Parathyroid adenoma (tissue), 2 donors: ENCODE measurements around the gene SLC35F2.
A peak's percentile ranks its signal among the peaks of the same experiment; 100 is the strongest.
"Not testable (repeated sequence)": the region's sequence is repeated elsewhere in the genome, so short reads cannot be mapped to it uniquely, and the experiment has no call there.

Experiments
- H2AFZ ChIP-seq: fragments of 300-600 bp; sonication (generic); one replicate; pipeline ENCODE4 v1.7.0; 2017; ENCODE audit warnings: antibody characterized with exemption, mild to moderate bottlenecking
- H3K27ac ChIP-seq: fragments of 300-600 bp; sonication (generic); one replicate; pipeline ENCODE4 v1.7.0; 2017
- H3K27me3 ChIP-seq: fragments of 300-600 bp; sonication (generic); one replicate; pipeline ENCODE4 v1.7.0; 2017; ENCODE audit warnings: low read length; ENCODE audit not compliant: control insufficient read depth, insufficient read depth
- H3K36me3 ChIP-seq: fragments of 300-600 bp; sonication (generic); one replicate; pipeline ENCODE4 v1.7.0; 2017; ENCODE audit warnings: low read length; ENCODE audit not compliant: control insufficient read depth, insufficient read depth
- H3K4me1 ChIP-seq: fragments of 300-600 bp; sonication (generic); one replicate; pipeline ENCODE4 v1.7.0; 2017; ENCODE audit warnings: control low read depth
- H3K4me2 ChIP-seq: fragments of 300-600 bp; sonication (generic); one replicate; pipeline ENCODE4 v1.7.0; 2017; ENCODE audit warnings: low read length
- H3K4me3 ChIP-seq: fragments of 300-600 bp; sonication (generic); one replicate; pipeline ENCODE4 v1.7.0; 2017; ENCODE audit warnings: low read depth, low read length
- H3K79me2 ChIP-seq: fragments of 300-600 bp; sonication (generic); one replicate; pipeline ENCODE4 v1.7.0; 2017; ENCODE audit warnings: control low read depth
- H3K9ac ChIP-seq: fragments of 300-600 bp; sonication (generic); one replicate; pipeline ENCODE4 v1.7.0; 2017; ENCODE audit warnings: mild to moderate bottlenecking
- H3K9me3 ChIP-seq: fragments of 300-600 bp; sonication (generic); one replicate; pipeline ENCODE4 v1.7.0; 2017; ENCODE audit warnings: low read length; ENCODE audit not compliant: control insufficient read depth
- CTCF ChIP-seq: fragments of 300-600 bp; sonication (generic); IDR thresholded peaks from one replicate; pipeline ENCODE4 v1.7.0; 2017; ENCODE audit warnings: antibody characterized with exemption, mild to moderate bottlenecking
- donor health status: primary hyperparathyroidism.

SLC35F2 gene

GRCh38 chr11:107876141-107876540, 17.6 kb upstream of the SLC35F2 start:
- Histone ChIP-seq H3K36me3 (no peaks in the 10 kb centered on the region), H3K27ac (no peak overlapping the region), H2AFZ (no peak overlapping the region), H3K4me3 (no peak overlapping the region), H3K9ac (no peak overlapping the region), H3K27me3 (no peaks in the 10 kb centered on the region), H3K4me2 (no peak overlapping the region), H3K9me3 (no peaks in the 10 kb centered on the region), H3K4me1 (no peaks in the 10 kb centered on the region), H3K79me2 (no peaks in the 10 kb centered on the region)
- TF ChIP-seq CTCF, result no peak

- no peak overlapping the region for H2AFZ ChIP-seq
- H3K79me2 ChIP-seq, result no peaks in the 10 kb centered on the region
- no peak overlapping the region for H3K4me3 ChIP-seq
- H3K27ac ChIP-seq, result no peak overlapping the region
- TF ChIP-seq CTCF, result no peak
- no peak overlapping the region for H3K4me2 ChIP-seq
- no peaks in the 10 kb centered on the region for H3K4me1 ChIP-seq
- H3K27me3 ChIP-seq, result no peaks in the 10 kb centered on the region
- no peak overlapping the region for H3K9ac ChIP-seq
- no peaks in the 10 kb centered on the region for H3K9me3 ChIP-seq
- no peaks in the 10 kb centered on the region for H3K36me3 ChIP-seq
Measured at GRCh38 chr11:107864591-107864990, 6.0 kb upstream of the SLC35F2 start.

DNA sequence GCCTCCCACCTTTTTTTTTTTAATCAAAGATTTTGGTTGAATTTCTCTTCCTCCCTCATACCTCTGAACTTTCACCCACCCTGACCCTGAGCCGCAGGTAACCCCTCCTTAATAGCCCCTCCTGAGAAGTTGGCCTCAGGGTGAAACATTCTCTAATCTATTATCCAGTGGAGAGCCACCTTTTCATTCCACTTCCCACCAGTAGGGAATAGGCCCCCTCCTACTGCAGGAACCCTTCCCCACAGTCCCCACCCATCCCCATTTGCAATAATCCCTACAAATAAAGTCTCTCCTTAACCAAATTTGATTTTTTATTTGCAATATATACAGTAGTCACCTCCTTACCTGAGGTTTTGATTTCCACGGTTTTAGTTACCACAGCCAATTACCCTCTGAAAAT, 2.1 kb upstream of the SLC35F2 start:
- Histone ChIP-seq H3K79me2 (no peaks in the 10 kb centered on the region), H3K4me1 (no peaks in the 10 kb centered on the region), H3K36me3 (no peaks in the 10 kb centered on the region), H3K9me3 (no peaks in the 10 kb centered on the region), H3K4me3 (no peak overlapping the region), H3K9ac (no peak overlapping the region), H3K27me3 (no peaks in the 10 kb centered on the region), H3K27ac (no peak overlapping the region), H3K4me2 (no peak overlapping the region), H2AFZ (no peak overlapping the region)
- no peak for TF ChIP-seq CTCF

DNA sequence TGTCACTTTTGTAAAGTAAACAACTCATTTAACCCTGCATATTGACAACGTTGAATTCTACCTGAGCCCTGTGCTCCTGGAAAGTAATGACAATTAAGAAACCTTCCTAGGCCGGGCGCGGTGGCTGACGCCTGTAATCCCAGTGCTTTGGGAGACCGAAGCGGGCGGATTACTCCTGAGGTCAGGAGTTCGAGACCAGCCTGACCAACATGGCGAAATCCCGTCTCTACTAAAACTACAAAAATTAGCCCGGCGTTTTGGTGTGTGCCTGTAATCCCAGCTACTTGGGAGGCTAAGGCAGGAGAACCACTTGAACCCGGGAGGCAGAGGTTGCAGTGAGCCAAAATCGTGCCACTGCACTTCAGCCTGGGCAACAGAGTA, 1.6 kb upstream of the SLC35F2 start:
- H3K4me2 ChIP-seq, H3K27me3 ChIP-seq, H3K9me3 ChIP-seq, H2AFZ ChIP-seq, H3K36me3 ChIP-seq, H3K27ac ChIP-seq, H3K79me2 ChIP-seq, H3K4me1 ChIP-seq, H3K9ac ChIP-seq, H3K4me3 ChIP-seq: not testable (repeated sequence)

DNA sequence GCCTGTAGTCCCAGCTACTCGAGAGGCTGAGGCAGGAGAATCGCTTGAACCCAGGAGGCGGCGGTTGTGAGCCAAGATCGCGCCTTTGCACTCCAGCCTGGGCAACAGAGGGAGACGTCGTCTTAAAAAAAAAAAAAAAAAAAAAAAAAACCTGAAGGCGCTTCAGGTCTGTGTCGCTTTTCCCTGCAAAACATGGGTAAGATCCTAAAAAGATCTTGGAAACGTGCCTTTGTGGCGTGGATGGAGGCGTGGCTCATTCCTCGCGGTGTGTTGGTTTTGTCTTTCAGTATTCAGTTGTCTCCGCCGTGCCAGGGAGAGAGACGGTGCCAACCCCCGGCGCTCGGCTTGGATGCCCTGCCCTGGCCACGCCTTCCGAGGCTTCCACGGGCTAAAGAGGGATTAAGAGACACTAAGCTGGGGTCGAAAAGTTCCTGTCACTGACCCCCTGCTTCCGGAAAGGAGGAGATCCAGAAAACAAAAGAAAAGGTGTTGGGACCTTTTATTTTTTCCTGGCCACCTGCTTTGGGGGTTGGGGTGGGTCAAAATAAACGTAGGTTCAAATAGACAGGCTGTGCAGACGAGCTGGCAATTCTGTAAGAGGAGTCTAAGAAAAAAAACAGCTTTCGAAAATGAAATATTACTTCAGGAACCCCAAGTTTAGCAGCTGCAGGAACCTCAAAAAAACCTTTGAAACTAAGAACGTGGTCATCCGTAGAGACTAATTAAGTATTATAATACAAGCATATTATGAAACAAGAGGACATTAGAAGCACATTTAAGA, 1.1 kb upstream of the SLC35F2 start:
- TF ChIP-seq CTCF, result no peak
- peak overlapping the region; percentile 90 for H3K27ac ChIP-seq
- peak overlapping the region; percentile 65 for H3K4me3 ChIP-seq
- no peaks in the 10 kb centered on the region for H3K79me2 ChIP-seq
- H3K9ac ChIP-seq, result no peak overlapping the region
- H3K36me3 ChIP-seq, result no peaks in the 10 kb centered on the region
- no peaks in the 10 kb centered on the region for H3K9me3 ChIP-seq
- peak overlapping the region; percentile 93 for H2AFZ ChIP-seq
- no peaks in the 10 kb centered on the region for H3K27me3 ChIP-seq
- no peaks in the 10 kb centered on the region for H3K4me1 ChIP-seq
- H3K4me2 ChIP-seq, result peak overlapping the region; percentile 81
